HG02885 (cell line): ENCODE data around the gene ATP5ME.

ENCODE experiments used
- ATAC-seq: cut with Tn5 transposase; IDR thresholded peaks from one replicate; pipeline ENCODE4 v1.9.1; 2021; ENCODE audit warnings: mild to moderate bottlenecking; ENCODE audit not compliant: unreplicated experiment, poor library complexity

ATP5ME gene

DNA sequence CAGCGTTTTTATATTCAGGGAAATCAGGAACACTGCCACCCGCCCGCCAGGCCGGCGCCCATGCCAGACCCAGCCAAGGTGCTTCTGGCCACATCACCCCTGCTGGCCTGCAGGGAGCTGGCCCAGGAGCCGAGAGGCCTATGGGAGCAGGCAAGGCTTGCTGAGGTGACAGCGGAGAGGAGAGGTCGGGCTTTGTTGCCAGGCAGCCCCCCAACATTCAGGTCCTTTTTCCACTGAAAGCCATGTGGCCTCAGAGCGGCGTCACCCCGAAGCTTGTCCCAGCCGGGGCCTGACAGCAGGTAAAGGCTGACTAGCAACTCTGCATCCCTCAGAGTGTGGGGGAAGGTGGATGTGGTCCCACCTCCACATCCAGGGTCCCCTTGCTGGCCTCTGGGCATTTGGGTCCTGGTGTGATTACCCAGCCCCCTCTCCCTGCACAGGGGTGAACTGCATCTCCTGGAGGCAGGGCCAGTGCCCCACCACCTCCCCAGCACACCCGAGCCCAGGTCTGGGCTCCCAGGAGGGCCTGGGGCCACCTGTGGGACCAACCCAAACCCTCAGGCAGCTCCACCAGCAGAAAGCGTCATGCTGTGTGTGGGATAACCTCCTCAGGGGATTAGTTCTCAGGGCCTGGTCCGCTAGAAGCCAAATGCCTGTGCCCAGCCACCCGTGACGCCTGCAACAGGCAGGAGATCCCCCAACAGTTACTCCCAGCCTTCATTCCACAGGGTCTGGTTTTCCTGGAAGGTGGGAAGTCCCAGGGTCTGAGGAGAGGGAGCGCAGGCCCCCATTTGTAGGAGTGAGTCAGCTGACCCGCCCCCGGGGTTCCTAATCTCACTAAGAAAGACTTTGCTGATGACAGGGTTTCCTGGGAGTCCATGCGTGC, 49.1 kb downstream of the ATP5ME start, which contains the start of gene PDE6B:
TSS of gene PDE6B (plus strand) at position 869 of the 886 bp plus-strand sequence. CDS start 54 bp downstream, outside the sequence.
- ATAC-seq: no peak

DNA sequence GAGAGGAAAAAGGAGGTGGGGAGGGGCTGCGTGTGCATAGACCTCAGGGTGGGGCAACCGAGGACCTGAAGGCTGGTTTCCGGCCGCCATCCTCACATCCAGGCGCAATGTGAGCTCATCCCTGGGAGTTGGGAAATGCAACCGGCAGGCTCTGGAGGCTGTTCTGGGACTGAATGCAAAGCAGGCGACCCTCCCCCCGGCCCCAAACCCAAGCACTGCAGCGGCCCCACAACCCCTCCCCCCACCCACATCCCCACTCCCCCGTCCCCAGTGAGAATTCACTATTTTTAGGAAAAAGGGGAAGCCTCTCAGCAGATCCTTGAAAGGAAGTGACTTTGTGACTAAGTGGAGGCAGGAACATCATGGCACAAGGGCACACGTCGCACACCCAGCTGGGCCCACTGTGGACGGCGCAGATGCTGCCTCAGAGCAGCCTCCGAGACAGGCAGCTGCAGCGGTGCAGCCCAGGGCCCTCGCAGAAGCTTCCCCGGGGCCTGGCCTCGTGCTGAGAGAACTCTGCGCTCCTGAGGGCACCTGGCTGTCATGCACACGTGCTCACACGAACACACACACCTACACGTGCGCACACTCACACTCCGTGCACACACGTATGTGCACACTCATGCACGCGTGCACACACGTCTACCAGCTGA, 50.0 kb downstream of the ATP5ME start:
- no peak for ATAC-seq

DNA sequence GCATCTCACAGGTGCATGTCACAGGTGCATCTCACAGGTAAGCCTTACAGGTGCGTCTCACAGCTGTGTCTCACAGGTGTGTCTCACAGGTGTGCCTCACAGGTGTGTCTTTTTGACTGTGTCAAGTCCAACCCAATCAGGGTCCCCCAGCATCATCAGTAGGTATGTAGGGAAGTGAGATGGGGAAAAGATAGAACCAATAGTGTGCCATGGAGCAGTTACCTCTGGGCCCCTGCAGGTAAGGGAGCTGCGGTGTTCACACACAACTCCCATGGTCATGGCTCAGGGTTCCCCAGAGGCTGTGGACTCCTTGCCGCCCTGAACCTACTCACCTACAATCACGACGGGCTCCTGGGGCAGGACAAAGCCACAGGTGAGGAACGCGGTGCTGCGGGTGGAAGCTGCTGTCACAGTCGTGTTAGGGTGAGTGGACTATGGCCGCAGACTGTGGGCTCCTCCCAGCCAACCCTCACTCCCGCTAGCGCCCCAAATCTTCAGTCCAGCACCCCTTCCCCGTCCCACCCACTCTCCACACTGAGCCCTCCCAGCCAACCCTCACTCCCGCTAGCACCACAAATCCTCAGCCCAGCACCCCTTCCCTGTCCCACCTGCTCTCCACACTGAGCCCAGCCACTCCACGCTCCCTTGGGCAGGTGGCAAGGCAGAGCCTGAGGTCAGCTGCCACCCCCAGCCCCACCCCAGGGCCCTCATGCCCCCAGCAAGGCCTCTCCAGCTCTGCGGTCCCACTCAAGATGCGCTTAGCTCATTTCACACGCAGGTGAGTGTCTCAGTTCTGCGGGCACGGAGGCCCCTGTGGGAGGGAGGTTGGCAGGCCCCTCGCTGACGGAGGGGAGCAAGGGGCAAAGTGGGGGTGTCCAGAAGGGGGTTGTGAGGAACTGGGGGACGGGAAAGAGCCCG, 50.8 kb downstream of the ATP5ME start:
- ATAC-seq: no peak
